Suprapubic skin (tissue), 4 donors: Measurements from ENCODE around the gene NRSN2. TPM values are rescaled to one million over a fixed set of nuclear protein-coding genes. Genes with fewer than 3 reads are reported as not detected.

ENCODE experiments used
- DNase-seq, 2 donors: peaks; one replicate each; pipeline ENCODE4 v3.0.0-alpha.2; 2019; ENCODE audit warnings: low spot score in 2 of 2
- H3K27ac ChIP-seq: fragments of 200-600 bp; sonication (generic); one replicate; pipeline ENCODE4 v1.5.1; 2019
- H3K27me3 ChIP-seq: fragments of 200-600 bp; sonication (generic); one replicate; pipeline ENCODE4 v1.5.1; 2019
- H3K36me3 ChIP-seq: fragments of 200-600 bp; sonication (generic); one replicate; pipeline ENCODE4 v1.5.1; 2019
- H3K4me1 ChIP-seq: fragments of 200-600 bp; sonication (generic); one replicate; pipeline ENCODE4 v1.5.1; 2019
- H3K4me3 ChIP-seq: fragments of 200-600 bp; sonication (generic); one replicate; pipeline ENCODE4 v1.5.1; 2019; ENCODE audit warnings: mild to moderate bottlenecking
- H3K9me3 ChIP-seq: fragments of 200-600 bp; sonication (generic); one replicate; pipeline ENCODE4 v1.5.1; 2019
- CTCF ChIP-seq, 2 donors: fragments of 200-600 bp in 1 of 2; fragments of 450-650 bp in 1 of 2; sonication (generic) in 1 of 2; IDR thresholded peaks; one replicate each; pipeline ENCODE4 v1.5.1; 2016 to 2019; ENCODE audit warnings: antibody characterized with exemption in 2 of 2, mild to moderate bottlenecking in 1 of 2, moderate library complexity in 1 of 2
- EP300 ChIP-seq: sonication (generic); formaldehyde crosslinking; IDR thresholded peaks from one replicate; pipeline ENCODE4 v1.6.1; 2017; ENCODE audit warnings: antibody characterized with exemption
- POLR2A ChIP-seq, 2 donors: fragments of 450-650 bp; IDR thresholded peaks; one replicate each; pipeline ENCODE4 v1.6.1; 2017; ENCODE audit warnings: antibody characterized with exemption in 2 of 2, mild to moderate bottlenecking in 2 of 2, moderate library complexity in 2 of 2
- POLR2AphosphoS5 ChIP-seq, 3 donors: sonication (generic); formaldehyde crosslinking; IDR thresholded peaks; one replicate each; pipeline ENCODE4 v1.6.1; 2017; ENCODE audit warnings: antibody characterized with exemption in 3 of 3
- WGBS: methylation state at CpG from one replicate; pipeline ENCODE4 v1.1.5; 2018; 5-methylcytosine and 5-hydroxymethylcytosine counted together
- total RNA-seq, 4 donors: library from RNA; depleted of rRNA; stranded (reverse); fragments of >200 nt; gene quantifications; one replicate each; pipeline ENCODE4 v1.1.0, GENCODE V29; 2016

NRSN2 gene
- total RNA-seq, 4 donors from 2014 or later = 8.1 to 11.4 (median 10.9) TPM

GRCh38 chr20:396619-397431 lies 49.9 kb downstream of the NRSN2 start:
- WGBS = 93% methylated on average over 4 of the region's 4 CpGs

GRCh38 chr20:397432-398237 lies 50.7 kb downstream of the NRSN2 start:
- no peak overlapping the region for H3K4me3 ChIP-seq
- H3K36me3 ChIP-seq = peaks cover 48% of the 10 kb centered on the region
- DNase-seq = no peak
- no peaks in the 10 kb centered on the region for H3K4me1 ChIP-seq
- H3K27me3 ChIP-seq = no peaks in the 10 kb centered on the region
- H3K9me3 ChIP-seq = no peaks in the 10 kb centered on the region
- WGBS = 90% methylated on average over 6 of the region's 6 CpGs
- H3K27ac ChIP-seq = no peak overlapping the region
- TF ChIP-seq POLR2A (IDR thresholded peaks at IDR 0.05) (no peak), EP300 (no peak), POLR2AphosphoS5 (IDR thresholded peaks at IDR 0.05) (no peak), CTCF (IDR thresholded peaks at IDR 0.05) (no peak)

More at GRCh38 chr20:396619-397431, 49.9 kb downstream of the NRSN2 start:
- Histone ChIP-seq H3K36me3 (peaks cover 54% of the 10 kb centered on the region), H3K4me1 (no peaks in the 10 kb centered on the region), H3K4me3 (no peak overlapping the region), H3K27me3 (no peaks in the 10 kb centered on the region), H3K27ac (no peak overlapping the region), H3K9me3 (no peaks in the 10 kb centered on the region)
- no peak for TF ChIP-seq EP300
- TF ChIP-seq POLR2AphosphoS5 (IDR thresholded peaks at IDR 0.05) = no peak
- no peak for TF ChIP-seq POLR2A (IDR thresholded peaks at IDR 0.05)
- TF ChIP-seq CTCF (IDR thresholded peaks at IDR 0.05) = no peak
- no peak for DNase-seq

GRCh38 chr20:399182-399707 lies 52.3 kb downstream of the NRSN2 start:
- Histone ChIP-seq H3K4me1 (no peaks in the 10 kb centered on the region), H3K36me3 (peaks cover 32% of the 10 kb centered on the region), H3K27ac (no peak overlapping the region), H3K9me3 (no peaks in the 10 kb centered on the region), H3K4me3 (no peak overlapping the region), H3K27me3 (no peaks in the 10 kb centered on the region)
- WGBS = 96% methylated on average over 9 of the region's 9 CpGs
- DNase-seq = no peak
- no peak for TF ChIP-seq CTCF (IDR thresholded peaks at IDR 0.05)
- no peak for TF ChIP-seq EP300
- TF ChIP-seq POLR2A (IDR thresholded peaks at IDR 0.05) = no peak
- no peak for TF ChIP-seq POLR2AphosphoS5 (IDR thresholded peaks at IDR 0.05)

GRCh38 chr20:400128-400453 lies 53.2 kb downstream of the NRSN2 start:
- no peak for DNase-seq
- no peak overlapping the region for H3K27ac ChIP-seq
- WGBS = 48% methylated on average over 2 of the region's 2 CpGs

More at GRCh38 chr20:400128-400453, 53.2 kb downstream of the NRSN2 start:
- Histone ChIP-seq H3K27me3 (no peaks in the 10 kb centered on the region), H3K4me3 (no peak overlapping the region), H3K9me3 (no peaks in the 10 kb centered on the region), H3K36me3 (peaks cover 24% of the 10 kb centered on the region), H3K4me1 (no peaks in the 10 kb centered on the region)
- TF ChIP-seq POLR2A (IDR thresholded peaks at IDR 0.05) (no peak), POLR2AphosphoS5 (IDR thresholded peaks at IDR 0.05) (no peak), EP300 (no peak), CTCF (IDR thresholded peaks at IDR 0.05) (no peak)
